ENCODE measurements around the gene RAB1A.

GRCh38 chr2:65137197-65137775 is 7.4 kb upstream of the RAB1A start:
- TF ChIP-seq POLR2A (IDR thresholded peaks at IDR 0.05) = no peak
- TF ChIP-seq CTCF (IDR thresholded peaks at IDR 0.05) = no peak
